HG02571 (cell line): Measurements from ENCODE around the gene WDR73.
A peak's percentile ranks its signal among the peaks of the same experiment; 100 is the strongest.

Experiments
- ATAC-seq: cut with Tn5 transposase; IDR thresholded peaks from one replicate; pipeline ENCODE4 v1.9.1; 2021; ENCODE audit warnings: mild to moderate bottlenecking, moderate library complexity; ENCODE audit not compliant: unreplicated experiment

Gene WDR73

GRCh38 chr15:84621358-84621979, 32.6 kb downstream of the WDR73 start:
- ATAC-seq, result no peak

DNA sequence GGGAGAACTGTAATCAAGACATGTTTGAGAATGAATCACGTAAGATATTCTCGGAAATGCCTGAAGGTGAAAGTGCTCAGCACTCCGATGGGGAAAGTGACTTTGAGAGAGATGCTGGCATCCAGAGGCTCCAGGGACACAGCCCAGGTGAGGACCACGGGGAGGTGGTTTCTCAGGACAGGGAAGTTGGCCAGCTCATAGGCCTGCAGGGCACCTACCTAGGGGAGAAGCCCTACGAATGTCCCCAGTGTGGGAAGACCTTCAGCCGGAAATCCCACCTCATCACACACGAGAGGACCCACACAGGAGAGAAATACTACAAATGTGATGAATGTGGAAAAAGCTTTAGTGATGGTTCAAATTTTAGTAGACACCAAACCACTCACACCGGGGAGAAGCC, 33.5 kb downstream of the WDR73 start:
- ATAC-seq, result no peak

GRCh38 chr15:84616235-84616634, 37.8 kb downstream of the WDR73 start:
- ATAC-seq, result no peak

GRCh38 chr15:84611631-84612030, 42.5 kb downstream of the WDR73 start:
- ATAC-seq, result no peak

DNA sequence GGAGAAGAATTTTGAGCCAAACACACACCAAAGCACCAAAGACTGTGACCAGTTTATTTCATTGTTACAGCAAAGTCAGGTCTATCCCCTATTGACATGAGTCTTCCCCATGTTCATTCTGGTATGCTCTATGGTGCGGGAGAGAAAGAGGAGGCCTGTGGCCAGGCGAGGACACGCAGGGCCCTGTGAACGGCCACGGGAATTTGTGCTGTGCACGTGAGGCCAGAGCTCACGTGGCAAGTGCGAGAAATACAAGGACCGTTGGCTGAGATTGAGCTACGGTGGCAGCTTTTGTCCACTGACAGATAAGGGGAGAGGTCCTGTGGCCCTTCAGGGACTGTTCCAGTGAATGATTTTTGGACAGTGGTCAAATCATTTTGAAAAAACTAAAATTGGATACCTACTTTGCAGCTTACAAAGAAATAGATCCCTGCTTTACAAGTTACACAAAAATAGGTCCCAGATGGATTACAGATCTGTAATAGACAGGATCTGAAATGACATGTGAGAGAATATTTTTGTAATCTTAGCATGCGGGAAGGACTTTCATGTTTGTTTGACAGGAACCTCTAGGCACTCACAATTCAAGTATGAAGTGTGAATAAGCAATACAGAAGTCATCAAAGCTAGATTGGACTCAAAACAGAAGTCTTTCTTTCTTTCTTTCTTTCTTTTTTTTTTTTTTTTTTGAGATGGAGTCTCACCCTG, 44.1 kb downstream of the WDR73 start:
- ATAC-seq, result no peak

GRCh38 chr15:84608707-84609284, 45.3 kb downstream of the WDR73 start:
- ATAC-seq, result no peak

- no peak for ATAC-seq
Measured at GRCh38 chr15:84606653-84607120, 47.4 kb downstream of the WDR73 start.

DNA sequence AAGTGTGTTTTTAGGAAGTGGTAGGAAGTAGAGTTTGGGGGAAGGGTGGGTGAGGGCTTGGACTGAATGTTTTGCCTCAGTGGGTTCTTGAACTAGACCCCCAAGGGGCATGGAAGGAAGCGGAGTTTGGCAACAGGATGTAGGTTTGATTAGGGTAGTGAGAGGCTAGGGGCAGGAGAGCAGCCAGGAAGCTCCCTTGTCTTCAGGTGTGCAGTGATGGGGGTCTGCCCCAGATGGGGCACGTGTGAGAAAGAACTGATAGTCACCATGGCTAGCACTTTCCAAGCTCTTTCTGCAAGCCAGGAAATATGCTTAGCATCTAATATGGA, 48.6 kb downstream of the WDR73 start:
- no peak for ATAC-seq

DNA sequence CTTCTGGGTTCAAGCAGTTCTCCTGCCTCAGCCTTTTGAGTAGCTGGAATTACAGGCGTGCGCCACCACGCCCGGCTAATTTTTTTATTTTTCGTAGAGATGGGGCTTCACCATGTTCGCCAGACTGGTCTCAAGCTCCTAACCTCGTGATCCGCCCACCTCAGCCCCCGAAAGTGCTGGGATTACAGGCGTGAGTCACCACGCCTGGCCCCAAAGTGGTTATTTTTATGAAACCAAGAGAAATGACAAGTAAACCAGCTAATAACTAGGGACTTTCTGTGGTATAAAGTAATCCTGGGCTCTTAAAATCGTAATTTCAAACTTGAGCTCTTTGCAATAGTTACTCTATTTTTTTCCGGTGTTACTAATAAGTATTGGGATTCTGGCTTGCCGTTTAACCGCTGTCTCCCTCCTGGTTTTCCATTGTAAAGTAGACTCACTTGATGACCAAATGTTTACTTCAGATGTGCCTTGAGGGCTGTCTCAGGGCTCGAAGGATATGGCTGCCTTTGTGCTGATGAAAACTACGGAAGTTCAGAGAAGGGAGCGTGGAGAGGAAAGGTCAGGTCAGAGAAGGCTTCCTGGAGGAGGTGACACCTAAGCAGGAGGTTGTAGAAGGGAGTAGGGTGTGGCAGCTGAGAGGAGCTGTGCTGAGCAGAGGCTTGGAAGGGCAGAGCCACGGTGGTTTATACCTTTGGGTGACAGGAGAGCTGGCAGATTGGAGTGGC, 49.1 kb downstream of the WDR73 start:
- ATAC-seq, result no peak

- ATAC-seq, result no peak
Measured at GRCh38 chr15:84603630-84604379, 50.3 kb downstream of the WDR73 start.

GRCh38 chr15:84601555-84601838, 52.6 kb downstream of the WDR73 start:
- ATAC-seq, result no peak

GRCh38 chr15:84600687-84601554, 53.2 kb downstream of the WDR73 start, which contains the start of gene ZSCAN2:
Gene ZSCAN2, plus strand, starts transcription at chr15:84601009. Its CDS starts 2,919 bp downstream, at chr15:84603928.
- peak; percentile 94 for ATAC-seq

DNA sequence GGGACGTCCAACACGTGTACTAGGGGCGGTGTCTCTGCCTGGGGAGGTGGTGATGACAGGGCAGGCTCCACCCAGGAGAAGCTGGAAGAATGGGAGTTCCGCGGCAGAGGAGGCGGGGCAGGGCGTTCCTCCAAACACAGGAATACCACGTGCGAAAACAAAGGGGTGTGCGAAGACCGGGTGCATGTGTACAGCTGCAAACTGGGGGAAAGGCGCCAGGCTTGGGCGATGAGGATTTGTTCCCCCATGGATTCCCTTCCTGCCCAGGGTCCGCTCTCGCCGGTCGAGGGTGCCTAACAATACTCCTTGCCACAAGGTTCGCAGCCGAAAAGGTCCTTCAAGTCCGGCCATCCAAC, 53.8 kb downstream of the WDR73 start:
- peak; percentile 2 for ATAC-seq

- ATAC-seq, result no peak
Measured at GRCh38 chr15:84599906-84600305, 54.2 kb downstream of the WDR73 start.

- no peak for ATAC-seq
Measured at GRCh38 chr15:84598993-84599392, 55.1 kb downstream of the WDR73 start.

DNA sequence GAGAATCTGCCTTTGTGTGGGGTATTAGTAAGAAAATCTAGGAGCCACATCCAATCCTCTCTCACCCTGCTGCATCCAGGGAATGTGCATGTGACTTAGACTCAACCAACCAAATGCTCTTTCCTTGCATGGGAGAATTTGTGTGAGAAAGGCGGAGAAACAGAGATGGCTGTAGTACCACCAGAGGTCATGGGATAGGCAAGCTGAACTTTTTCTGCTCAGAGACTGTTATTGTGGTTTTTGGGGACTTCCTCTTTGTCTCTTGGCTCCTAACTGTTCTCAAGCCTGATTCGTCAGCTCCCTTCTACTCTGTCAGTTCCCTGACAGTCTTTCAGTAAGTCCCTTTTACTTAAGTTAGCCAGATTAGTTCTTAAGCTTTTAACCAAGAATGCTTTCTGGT, 55.8 kb downstream of the WDR73 start:
- ATAC-seq, result no peak

DNA sequence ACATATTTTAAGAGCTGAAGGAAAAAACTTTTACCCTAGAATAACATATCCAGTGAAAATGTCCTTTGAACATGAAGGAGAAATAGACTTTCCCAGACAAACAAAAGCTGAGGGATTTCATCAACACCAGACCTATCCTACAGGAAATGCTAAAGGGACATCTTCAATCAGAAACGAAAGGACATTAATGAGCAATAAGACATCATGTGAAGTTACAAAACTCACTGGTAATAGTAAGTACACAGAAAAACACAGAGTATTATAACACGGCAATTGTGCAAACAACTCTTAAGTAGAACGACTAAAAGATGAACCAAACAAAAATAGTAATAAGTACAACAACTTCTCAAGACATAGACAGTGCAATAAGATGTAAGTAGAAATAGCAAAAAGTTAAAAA, 56.8 kb downstream of the WDR73 start:
- no peak for ATAC-seq

- ATAC-seq, result no peak
Measured at GRCh38 chr15:84595660-84596059, 58.4 kb downstream of the WDR73 start.

GRCh38 chr15:84594617-84595290, 59.3 kb downstream of the WDR73 start:
- no peak for ATAC-seq

DNA sequence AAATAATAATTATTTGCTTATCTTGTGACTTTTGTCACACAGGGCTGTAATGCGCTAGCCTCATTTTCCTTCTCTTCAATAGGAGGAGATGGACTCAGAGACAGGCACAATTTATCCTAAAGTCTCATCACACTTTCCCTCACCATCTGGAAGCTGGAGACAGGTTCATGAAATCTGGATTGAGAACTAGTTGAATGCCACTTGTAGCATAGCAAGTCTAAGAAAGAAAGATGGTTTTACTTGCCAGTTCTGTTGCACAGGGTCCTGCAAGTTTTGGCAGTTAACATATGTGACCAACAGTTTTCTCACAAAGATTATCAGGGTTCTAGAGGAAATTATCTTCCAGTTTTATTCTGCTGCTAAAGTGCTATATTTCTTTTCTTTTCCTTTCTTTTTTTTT, 62.3 kb downstream of the WDR73 start:
- ATAC-seq, result no peak
